ENCODE measurements around the gene ABCB11. TPM values are rescaled to one million over a fixed set of nuclear protein-coding genes. Genes with fewer than 3 reads are reported as not detected.

The ABCB11 gene
- total and polyA plus RNA-seq, 4 donors = 18.3 to 74.3 (median 38.3) TPM

- H3K36me3 ChIP-seq (ENCODE audit: control insufficient read depth in 4 of 4, insufficient read depth in 3 of 4, low read depth in 1 of 4, low read length in 3 of 4) = peaks cover 1 to 36% (median 13%) of the 10 kb centered on the region in 4 donors
- WGBS = 67% methylated on average over 3 of the region's 3 CpGs
- H3K9ac ChIP-seq (ENCODE audit: low read depth in 1 of 2, low read length in 2 of 2) = no peak overlapping the region
- TF ChIP-seq RXRA (IDR thresholded peaks at IDR 0.05) (no peak), EGR1 (IDR thresholded peaks at IDR 0.05; ENCODE audit: low read depth in 2 of 2) (no peak), RAD21 (IDR thresholded peaks at IDR 0.05) (no peak), TAF1 (conservative IDR thresholded peaks at IDR 0.05) (no peak), REST (IDR thresholded peaks at IDR 0.05) (no peak), FOXA2 (IDR thresholded peaks at IDR 0.05) (no peak), MAX (IDR thresholded peaks at IDR 0.05) (no peak), SP1 (IDR thresholded peaks at IDR 0.05) (no peak), ZBTB33 (IDR thresholded peaks at IDR 0.05) (no peak), HNF4G (IDR thresholded peaks at IDR 0.05) (no peak), JUND (IDR thresholded peaks at IDR 0.05) (no peak), YY1 (IDR thresholded peaks at IDR 0.05) (no peak), NR2F2 (IDR thresholded peaks at IDR 0.05) (no peak), FOXA1 (IDR thresholded peaks at IDR 0.05) (no peak), GABPA (IDR thresholded peaks at IDR 0.05 in 1 of 2, conservative IDR thresholded peaks at IDR 0.05 in 1 of 2) (no peak), HNF4A (conservative IDR thresholded peaks at IDR 0.05) (no peak), CTCF (IDR thresholded peaks at IDR 0.05; ENCODE audit: low read depth, low read length, missing input control) (no peak), ATF3 (IDR thresholded peaks at IDR 0.05) (no peak)
- no peak overlapping the region for H3K4me3 ChIP-seq (ENCODE audit: low read depth in 1 of 3, low read length in 3 of 3)
- no peak for DNase-seq (ENCODE audit: low spot score)
- peak overlapping the region; percentile 79 to 86 for H3K27ac ChIP-seq (ENCODE audit: low read depth in 1 of 2, low read length in 2 of 2)
- no peaks in the 10 kb centered on the region for H3K9me3 ChIP-seq (ENCODE audit: control insufficient read depth in 4 of 4, low read length in 3 of 4)
- H3K4me1 ChIP-seq (ENCODE audit: control insufficient read depth in 4 of 4, insufficient read depth in 4 of 4, low read length in 3 of 4) = peaks cover 0 to 24% (median 13%) of the 10 kb centered on the region in 4 donors
- no peaks in the 10 kb centered on the region for H3K27me3 ChIP-seq (ENCODE audit: control insufficient read depth in 4 of 4, insufficient read depth in 4 of 4, low read length in 3 of 4)
These were observed 16.3 kb downstream of the ABCB11 start for GRCh38 chr2:169014780-169015179.
